Skin epidermis (tissue), 12 donors: ENCODE results near the gene CDCA8.

Source experiments
- H3K27ac ChIP-seq, 21 experiments: fragments of 200-600 bp; sonication (generic) in 11 of 21; one replicate each; pipeline ENCODE4 v1.5.0; 2020; ENCODE audit warnings: mild to moderate bottlenecking in 3 of 21, inconsistent platforms in 2 of 21, moderate library complexity in 2 of 21
- H3K4me3 ChIP-seq, 7 experiments: fragments of 200-600 bp; sonication (generic) in 2 of 7; one replicate each; pipeline ENCODE4 v1.5.0; 2020; ENCODE audit warnings: inconsistent platforms in 2 of 7, mild to moderate bottlenecking in 2 of 7, moderate library complexity in 1 of 7

CDCA8 gene

GRCh38 chr1:37705399-37705798 is 13.1 kb downstream of the CDCA8 start:
- peak overlapping the region in 2 of 21 experiments; percentile 7 to 34 for H3K27ac ChIP-seq

GRCh38 chr1:37708471-37708870 is 16.2 kb downstream of the CDCA8 start:
- Histone ChIP-seq H3K4me3 (no peak overlapping the region), H3K27ac (no peak overlapping the region)

More at GRCh38 chr1:37705399-37705798, 13.1 kb downstream of the CDCA8 start:
- H3K4me3 ChIP-seq = no peak overlapping the region

DNA sequence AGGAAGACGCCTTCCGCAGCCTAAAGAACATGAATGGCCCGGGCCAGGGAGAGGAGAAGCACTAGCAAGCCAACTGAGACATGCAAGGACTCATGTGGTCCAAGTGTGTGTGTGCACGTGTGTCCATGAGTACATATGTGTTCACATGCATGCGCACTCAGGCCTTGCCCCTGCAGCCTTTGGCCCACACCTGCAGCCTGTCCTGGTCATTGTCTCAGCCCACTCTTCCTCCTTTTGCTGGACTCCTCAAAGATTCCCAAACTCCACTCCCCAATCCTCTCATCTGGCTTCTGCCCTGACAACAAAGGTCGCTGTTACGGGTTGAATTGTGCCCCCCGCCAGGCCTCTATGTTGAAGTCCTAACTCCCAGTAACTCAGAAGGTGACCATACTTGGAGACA is 21.9 kb downstream of the CDCA8 start:
- no peak overlapping the region for H3K27ac ChIP-seq
- no peak overlapping the region for H3K4me3 ChIP-seq

GRCh38 chr1:37714689-37715088 is 22.4 kb downstream of the CDCA8 start:
- no peak overlapping the region for H3K4me3 ChIP-seq
- H3K27ac ChIP-seq = no peak overlapping the region

DNA sequence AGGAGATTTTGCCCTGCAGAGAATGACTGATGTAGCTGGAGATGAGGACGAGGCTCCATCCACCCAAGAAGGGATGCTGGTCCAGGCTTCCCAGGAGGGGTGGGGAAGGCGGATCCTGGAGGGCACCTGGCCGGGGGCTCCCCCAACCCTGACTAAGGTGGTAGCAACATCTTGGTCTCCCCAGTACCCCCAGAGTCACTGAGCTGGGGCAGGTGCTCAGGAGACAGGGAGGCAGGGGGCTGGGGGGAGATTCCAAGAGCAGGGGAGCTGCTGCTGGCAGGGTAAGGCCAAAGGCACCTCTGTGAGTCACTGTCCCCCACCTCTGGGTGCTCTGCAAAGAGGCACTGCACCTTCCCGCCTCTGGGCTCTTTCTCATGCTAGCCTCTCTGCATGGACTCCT is 24.0 kb downstream of the CDCA8 start:
- H3K27ac ChIP-seq = no peak overlapping the region
- no peak overlapping the region for H3K4me3 ChIP-seq

GRCh38 chr1:37717631-37718030 is 25.3 kb downstream of the CDCA8 start:
- Histone ChIP-seq H3K27ac (no peak overlapping the region), H3K4me3 (no peak overlapping the region)

- Histone ChIP-seq H3K4me3 (no peak overlapping the region), H3K27ac (no peak overlapping the region)
These were observed 26.0 kb downstream of the CDCA8 start for GRCh38 chr1:37718181-37718900.

DNA sequence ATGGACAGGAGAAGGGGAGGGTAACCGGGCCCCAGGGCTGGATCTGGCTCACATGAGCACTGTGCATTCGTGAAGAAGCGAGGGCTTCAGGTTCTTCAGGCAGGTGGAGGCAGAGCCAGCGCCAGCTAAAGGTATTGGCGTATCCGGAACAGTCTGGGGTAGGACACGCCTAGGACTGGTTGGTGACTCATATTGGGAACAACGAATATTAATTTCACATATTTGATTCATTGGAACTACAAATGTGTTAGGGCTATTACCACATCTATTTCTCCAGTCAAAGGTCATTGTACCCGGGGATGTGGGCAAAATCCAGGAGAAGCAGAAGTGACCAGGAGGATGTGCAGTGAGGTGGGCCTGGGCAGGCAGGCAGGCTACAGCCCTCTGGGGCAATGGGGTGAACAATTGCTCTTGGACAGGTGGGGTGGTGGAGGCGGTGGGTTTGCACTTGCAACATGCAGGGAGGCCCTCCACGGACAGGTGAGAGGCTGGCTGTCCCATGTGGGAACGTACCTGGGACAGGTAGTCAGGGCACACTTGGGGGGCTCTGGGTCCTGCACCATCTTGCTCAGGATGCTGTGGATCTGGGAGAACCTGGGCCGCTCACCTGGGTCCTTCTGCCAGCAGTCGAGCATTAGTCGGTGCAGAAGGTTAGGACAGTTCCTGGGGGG is 26.7 kb downstream of the CDCA8 start:
- H3K27ac ChIP-seq = no peak overlapping the region
- H3K4me3 ChIP-seq = no peak overlapping the region

DNA sequence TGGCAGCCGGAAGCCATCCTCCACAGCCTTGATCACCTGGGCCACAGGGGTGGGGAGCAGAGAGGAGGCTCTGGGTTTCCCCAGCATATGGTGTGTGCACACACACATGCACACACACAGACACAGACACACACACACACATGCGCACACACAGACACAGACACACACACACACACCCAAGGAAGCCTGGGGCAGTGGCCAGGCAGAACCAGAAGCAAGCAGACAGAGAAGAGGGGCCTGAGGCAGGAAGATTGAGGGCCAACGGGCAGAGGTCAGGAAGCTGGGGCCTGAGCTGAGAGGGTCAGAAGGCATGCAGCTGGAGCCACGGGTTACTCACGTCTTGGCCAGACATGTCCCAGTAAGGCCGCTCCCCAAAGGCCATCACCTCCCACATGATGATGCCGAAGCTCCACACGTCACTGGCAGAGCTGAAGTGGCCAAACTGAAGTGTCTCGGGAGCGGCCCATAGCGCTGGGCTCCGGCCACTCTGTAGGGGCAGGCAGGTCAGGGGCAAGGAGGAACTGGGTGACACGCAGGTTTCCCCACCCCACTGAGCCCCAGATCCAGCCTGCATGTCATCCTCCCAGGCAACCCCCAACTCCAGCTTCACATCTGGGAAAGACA is 27.4 kb downstream of the CDCA8 start:
- no peak overlapping the region for H3K27ac ChIP-seq
- H3K4me3 ChIP-seq = no peak overlapping the region

- no peak overlapping the region for H3K27ac ChIP-seq
These were observed 28.2 kb downstream of the CDCA8 start for GRCh38 chr1:37720231-37721130.

DNA sequence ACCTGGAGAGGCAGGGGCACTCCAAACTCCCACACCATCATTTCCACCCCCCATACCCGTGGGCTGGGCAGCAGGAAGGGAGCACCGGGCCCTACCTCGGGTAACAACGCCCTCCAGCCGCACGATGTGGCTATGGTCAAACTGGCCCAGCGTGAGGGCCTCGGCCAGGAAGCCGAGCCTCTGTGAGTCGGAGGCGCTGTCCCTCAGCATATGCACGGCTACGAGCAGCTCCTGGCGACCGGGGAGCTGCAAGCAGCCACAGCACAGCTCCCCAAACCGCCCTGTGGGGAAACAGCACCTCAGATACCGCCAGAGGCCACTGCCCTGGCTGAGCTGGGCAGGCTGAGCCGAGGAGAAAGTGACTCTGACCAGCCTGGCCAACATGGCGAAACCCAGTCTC is 29.2 kb downstream of the CDCA8 start:
- Histone ChIP-seq H3K27ac (no peak overlapping the region), H3K4me3 (no peak overlapping the region)

More at GRCh38 chr1:37720231-37721130, 28.2 kb downstream of the CDCA8 start:
- no peak overlapping the region for H3K4me3 ChIP-seq

DNA sequence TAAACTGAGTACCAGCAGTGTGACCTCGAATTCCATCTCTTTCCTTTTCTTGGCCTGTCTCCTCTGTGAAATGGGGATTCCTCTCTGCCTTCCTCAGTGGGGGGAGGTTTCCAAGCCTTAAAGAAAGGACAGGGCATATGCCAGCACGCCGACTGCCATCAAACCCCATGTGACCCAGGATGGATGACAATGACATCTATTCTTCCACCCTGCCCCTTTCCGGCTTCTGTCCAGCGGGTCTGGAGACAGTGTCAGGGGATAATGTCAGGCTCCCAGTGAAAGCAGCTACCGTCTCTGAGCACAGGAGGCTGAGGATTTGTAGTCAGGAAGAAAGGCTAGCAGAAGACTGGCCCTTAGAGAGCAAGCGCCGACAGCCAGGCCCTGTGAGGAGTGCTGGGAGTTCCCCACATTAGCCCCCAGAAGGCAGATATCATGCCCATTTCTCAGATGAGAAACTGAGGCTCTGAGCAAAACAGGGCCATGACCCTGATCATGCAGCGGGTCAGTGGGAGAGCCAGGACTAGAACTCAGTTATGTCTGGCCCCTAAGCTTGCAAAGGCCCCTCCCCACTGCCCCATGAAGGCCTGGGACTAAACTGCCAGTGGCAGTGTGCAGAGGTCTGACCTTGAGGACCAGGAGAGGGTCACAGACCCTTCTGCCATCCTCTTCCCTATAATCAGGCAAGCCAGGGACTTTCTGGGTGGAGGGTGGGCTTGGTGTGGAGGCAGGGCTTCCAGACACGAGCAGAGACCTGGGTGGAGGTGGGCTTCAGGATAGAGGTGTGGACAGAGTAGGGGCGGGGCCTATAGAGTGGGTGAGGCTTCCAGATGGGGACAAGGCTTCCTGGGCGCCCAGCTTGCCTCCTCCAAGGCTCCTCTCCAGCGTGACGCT is 30.1 kb downstream of the CDCA8 start:
- H3K27ac ChIP-seq = no peak overlapping the region
- no peak overlapping the region for H3K4me3 ChIP-seq

DNA sequence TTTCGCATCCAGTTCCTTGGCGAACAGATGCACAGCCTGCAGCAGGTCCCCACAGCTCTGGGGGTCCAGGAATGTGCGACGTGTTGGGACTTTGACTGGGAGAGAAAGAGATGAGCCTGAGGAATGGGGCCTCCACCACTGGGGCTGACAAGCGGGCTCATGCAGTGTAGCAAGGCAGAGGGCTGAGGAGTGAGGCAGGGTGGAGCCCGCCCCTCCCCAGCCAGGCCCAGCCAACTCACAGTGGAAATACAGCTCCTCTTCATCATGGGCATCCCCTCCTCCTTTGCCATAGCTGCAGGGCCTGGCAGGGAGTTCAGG is 30.7 kb downstream of the CDCA8 start:
- Histone ChIP-seq H3K4me3 (no peak overlapping the region), H3K27ac (no peak overlapping the region)

- Histone ChIP-seq H3K4me3 (no peak overlapping the region), H3K27ac (no peak overlapping the region)
These were observed 31.2 kb downstream of the CDCA8 start for GRCh38 chr1:37723390-37724078.

DNA sequence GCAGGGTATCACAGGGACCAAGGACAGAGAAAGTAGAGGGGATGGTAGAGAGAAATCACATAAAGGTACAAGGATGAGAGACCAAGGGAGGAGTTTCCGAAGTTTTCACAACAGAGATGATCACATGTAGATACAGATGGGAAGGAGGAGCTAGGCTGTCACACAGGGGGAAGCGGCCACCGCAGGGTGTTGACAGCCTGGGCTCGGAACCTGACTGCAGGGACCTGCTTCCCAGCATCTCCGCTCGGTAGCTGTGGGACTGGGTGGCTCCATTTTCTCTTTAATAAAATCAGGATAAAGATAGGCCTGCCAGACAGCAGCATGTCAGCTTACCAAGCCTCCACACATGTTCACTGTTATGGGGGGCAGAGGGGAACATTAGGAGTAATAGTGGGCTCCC is 32.3 kb downstream of the CDCA8 start:
- H3K4me3 ChIP-seq = no peak overlapping the region
- no peak overlapping the region for H3K27ac ChIP-seq

DNA sequence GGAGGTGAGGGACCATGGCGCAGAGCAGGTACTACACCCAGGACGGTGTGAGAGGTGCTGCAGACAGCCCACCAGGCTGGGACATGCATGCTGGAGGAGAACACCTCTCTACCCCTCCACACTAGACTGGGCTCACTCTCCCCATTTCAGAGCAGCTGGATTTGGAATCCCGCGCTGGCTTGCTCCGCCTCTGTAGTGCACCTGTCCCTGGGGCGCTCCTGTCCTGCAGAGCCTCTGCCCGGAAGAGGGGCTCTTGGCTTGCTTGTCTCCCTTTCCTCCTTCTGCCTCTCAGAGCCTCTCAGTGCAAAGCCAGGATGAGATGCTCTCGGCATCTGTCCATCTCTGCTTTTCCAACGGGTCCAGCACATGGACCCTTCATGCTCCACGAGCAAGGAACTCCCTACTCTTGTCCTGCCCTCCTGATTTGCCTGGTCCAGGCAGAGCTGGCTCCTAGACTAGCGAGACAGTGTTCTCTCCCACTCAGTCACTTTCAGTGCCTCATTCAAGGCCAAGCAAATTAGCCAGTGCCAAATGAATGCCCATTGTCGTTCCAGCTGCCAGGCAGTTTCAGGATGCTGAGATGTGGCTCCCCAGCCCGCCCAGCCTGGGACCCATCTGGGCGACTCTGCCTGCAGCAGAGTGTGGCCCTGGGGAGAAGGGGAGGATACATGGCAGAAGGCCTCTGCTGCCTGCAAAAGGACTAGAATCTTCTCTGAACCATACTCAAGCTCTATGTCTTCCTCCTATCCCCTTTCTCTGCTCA is 33.7 kb downstream of the CDCA8 start:
- Histone ChIP-seq H3K4me3 (no peak overlapping the region), H3K27ac (no peak overlapping the region)

DNA sequence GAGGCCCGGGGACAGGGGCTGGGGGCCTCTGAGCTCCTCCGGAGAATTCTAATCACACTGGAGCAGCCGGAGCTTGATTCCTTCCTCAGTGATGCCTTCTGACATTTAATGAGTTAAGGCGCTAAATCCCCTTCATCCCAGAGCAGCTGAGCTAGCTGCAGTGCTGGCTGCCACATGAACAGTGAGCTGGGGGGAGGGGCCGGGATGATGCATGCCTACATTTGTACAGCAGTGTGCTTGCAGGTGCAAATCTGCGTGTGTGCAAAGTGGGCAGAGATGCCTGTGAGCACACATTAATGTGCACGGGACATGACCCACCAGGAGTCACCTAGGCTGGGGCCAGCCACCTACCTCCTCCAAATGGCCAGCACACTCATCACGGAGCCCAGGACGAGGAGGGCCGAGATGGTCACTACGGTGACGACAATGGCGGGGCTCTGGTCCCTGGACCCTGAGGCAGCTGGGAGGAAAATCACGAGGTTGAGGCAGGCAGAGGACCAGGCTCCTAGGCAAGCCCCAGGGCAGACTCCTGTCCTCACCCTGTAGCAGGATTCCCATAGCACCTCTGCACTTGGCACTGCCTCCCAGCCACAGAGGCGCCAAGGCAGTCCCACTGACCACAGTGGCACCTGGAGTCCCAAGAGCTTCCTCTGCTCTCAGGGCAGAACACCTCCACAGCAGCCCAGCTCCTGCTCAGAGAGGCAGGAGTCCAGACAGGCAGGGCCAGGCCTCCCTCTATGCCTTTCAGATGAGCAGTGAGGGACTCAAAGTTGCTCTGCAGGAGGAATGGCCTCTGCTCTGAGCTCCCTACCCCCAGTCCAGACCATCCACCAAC is 34.7 kb downstream of the CDCA8 start:
- H3K27ac ChIP-seq = no peak overlapping the region
- no peak overlapping the region for H3K4me3 ChIP-seq
